ENCODE data around the gene MCM8. TPM values are rescaled to one million over a fixed set of nuclear protein-coding genes. Genes with fewer than 3 reads are reported as not detected.

Gene MCM8
- polyA plus RNA-seq, 1 donor (not counting 4 experiments of a cell fraction or from before 2014, with no cell fraction given) = 7.0 TPM

DNA sequence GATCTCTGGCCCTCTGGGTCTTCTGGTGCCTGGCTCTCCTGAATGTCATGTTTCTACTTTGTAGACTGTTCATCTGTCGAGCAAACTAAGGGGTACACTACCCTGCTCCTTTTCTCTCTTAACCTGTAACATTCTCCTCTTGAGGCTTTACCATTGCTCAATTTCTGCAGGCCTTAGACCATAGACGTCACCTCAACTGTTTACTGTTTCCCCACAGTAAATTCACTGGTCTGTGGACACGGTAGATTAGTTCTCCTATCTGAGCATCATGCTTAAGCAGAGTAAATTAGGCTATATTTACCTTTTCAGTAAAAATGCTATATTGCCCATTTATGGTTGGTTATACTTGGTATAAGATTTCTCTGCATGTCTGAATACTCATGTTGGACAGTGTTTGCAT, 40.5 kb downstream of the MCM8 start:
- Histone ChIP-seq H3K9me3 (ENCODE audit: control insufficient read depth, low read depth, low read length) (no peaks in the 10 kb centered on the region), H3K4me2 (ENCODE audit: control insufficient read depth, extremely low read depth, insufficient read depth, low read depth, low read length) (no peak overlapping the region), H3K9me1 (ENCODE audit: control insufficient read depth, extremely low read depth, insufficient read depth, low read length) (no peaks in the 10 kb centered on the region), H3K27me3 (ENCODE audit: control insufficient read depth, extremely low read depth, insufficient read depth, low read length) (no peaks in the 10 kb centered on the region), H3K27ac (ENCODE audit: control insufficient read depth, insufficient read depth, low read length) (no peak overlapping the region), H4K20me1 (ENCODE audit: control insufficient read depth, extremely low read depth, insufficient read depth, low read length) (no peaks in the 10 kb centered on the region), H3K79me2 (ENCODE audit: control insufficient read depth, insufficient read depth, low read length) (no peaks in the 10 kb centered on the region), H2AFZ (ENCODE audit: control insufficient read depth, low read length) (no peak overlapping the region), H3K36me3 (ENCODE audit: control insufficient read depth in 2 of 2, extremely low read depth in 1 of 2, insufficient read depth in 2 of 2, low read length in 2 of 2) (peaks cover 5 to 12% of the 10 kb centered on the region in 2 experiments), H3K4me1 (ENCODE audit: control insufficient read depth, extremely low read depth, insufficient read depth, low read length) (no peaks in the 10 kb centered on the region), H3K4me3 (ENCODE audit: control insufficient read depth in 2 of 3, extremely low read depth in 1 of 3, insufficient read depth in 2 of 3, low read depth in 1 of 3, low read length in 3 of 3) (no peak overlapping the region), H3K9ac (ENCODE audit: control insufficient read depth, extremely low read depth, insufficient read depth, low read length) (no peak overlapping the region)
- TF ChIP-seq, protein P1, sequence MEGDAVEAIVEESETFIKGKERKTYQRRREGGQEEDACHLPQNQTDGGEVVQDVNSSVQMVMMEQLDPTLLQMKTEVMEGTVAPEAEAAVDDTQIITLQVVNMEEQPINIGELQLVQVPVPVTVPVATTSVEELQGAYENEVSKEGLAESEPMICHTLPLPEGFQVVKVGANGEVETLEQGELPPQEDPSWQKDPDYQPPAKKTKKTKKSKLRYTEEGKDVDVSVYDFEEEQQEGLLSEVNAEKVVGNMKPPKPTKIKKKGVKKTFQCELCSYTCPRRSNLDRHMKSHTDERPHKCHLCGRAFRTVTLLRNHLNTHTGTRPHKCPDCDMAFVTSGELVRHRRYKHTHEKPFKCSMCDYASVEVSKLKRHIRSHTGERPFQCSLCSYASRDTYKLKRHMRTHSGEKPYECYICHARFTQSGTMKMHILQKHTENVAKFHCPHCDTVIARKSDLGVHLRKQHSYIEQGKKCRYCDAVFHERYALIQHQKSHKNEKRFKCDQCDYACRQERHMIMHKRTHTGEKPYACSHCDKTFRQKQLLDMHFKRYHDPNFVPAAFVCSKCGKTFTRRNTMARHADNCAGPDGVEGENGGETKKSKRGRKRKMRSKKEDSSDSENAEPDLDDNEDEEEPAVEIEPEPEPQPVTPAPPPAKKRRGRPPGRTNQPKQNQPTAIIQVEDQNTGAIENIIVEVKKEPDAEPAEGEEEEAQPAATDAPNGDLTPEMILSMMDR (optimal IDR thresholded peaks at IDR 0.05 in 1 of 3, IDR thresholded peaks at IDR 0.05 in 1 of 3, conservative IDR thresholded peaks at IDR 0.05 in 1 of 3; ENCODE audit: extremely low read depth in 1 of 3, insufficient read depth in 2 of 3, low read length in 3 of 3) = no peak
- dilution Hi-C loops (cut with MboI; ENCODE audit: extremely low pct_ligation_motif_present, low sequenced_read_pairs) = no loop called here
- FAIRE-seq = peak; percentile 20
- DNase-seq (ENCODE audit: low read depth, low spot score) = no peak

DNA sequence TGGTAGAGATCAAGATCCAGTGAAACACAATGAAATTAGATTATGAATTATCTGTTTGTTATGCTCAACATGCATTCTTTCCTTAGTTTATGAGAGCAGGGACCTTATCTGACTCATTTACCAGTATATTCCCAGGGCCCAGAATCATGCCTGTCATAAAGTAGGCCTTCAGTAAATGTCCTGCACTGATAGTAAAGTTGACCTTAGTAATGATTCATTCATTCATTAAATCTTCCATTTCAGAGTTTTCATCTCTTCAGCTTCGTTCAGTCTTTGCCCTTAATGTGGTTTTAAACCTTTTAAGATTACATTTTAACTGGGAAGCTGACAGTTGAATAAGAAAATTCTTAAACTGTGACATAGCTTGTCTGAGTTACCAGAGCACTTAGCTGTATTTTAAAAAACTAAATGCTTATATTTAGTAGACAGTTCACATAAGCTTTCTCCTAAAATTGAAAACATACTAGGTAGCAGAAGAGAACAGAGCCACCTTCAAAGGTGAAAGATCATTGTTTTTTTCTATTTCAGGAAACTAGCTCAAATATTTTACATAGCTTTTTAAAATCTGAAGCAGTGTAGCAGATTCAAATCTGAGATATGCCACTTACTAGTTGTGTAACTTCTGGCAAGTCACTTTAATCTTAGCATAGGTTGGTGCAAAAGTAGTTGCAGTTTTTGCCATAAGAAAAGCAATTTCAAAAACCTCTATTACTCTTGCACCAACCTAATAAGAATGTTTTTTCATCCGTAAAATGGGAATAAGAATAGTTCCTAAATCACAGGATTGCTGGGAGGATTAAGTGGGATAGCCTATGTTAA, 41.4 kb downstream of the MCM8 start:
- Histone ChIP-seq H2AFZ (ENCODE audit: control insufficient read depth, low read length) (no peak overlapping the region), H3K9me3 (ENCODE audit: control insufficient read depth, low read depth, low read length) (no peaks in the 10 kb centered on the region), H3K79me2 (ENCODE audit: control insufficient read depth, insufficient read depth, low read length) (no peaks in the 10 kb centered on the region), H4K20me1 (ENCODE audit: control insufficient read depth, extremely low read depth, insufficient read depth, low read length) (no peaks in the 10 kb centered on the region), H3K9me1 (ENCODE audit: control insufficient read depth, extremely low read depth, insufficient read depth, low read length) (no peaks in the 10 kb centered on the region), H3K27ac (ENCODE audit: control insufficient read depth, insufficient read depth, low read length) (no peak overlapping the region), H3K4me3 (ENCODE audit: control insufficient read depth in 2 of 3, extremely low read depth in 1 of 3, insufficient read depth in 2 of 3, low read depth in 1 of 3, low read length in 3 of 3) (no peak overlapping the region), H3K9ac (ENCODE audit: control insufficient read depth, extremely low read depth, insufficient read depth, low read length) (no peak overlapping the region), H3K27me3 (ENCODE audit: control insufficient read depth, extremely low read depth, insufficient read depth, low read length) (no peaks in the 10 kb centered on the region), H3K4me1 (ENCODE audit: control insufficient read depth, extremely low read depth, insufficient read depth, low read length) (no peaks in the 10 kb centered on the region), H3K36me3 (ENCODE audit: control insufficient read depth in 2 of 2, extremely low read depth in 1 of 2, insufficient read depth in 2 of 2, low read length in 2 of 2) (peaks cover 5 to 14% of the 10 kb centered on the region in 2 experiments), H3K4me2 (ENCODE audit: control insufficient read depth, extremely low read depth, insufficient read depth, low read depth, low read length) (no peak overlapping the region)
- no peak for TF ChIP-seq EZH2 (IDR thresholded peaks at IDR 0.05; ENCODE audit: low read length)
- TF ChIP-seq, protein P1 (optimal IDR thresholded peaks at IDR 0.05 in 1 of 3, IDR thresholded peaks at IDR 0.05 in 1 of 3, conservative IDR thresholded peaks at IDR 0.05 in 1 of 3; ENCODE audit: extremely low read depth in 1 of 3, insufficient read depth in 2 of 3, low read length in 3 of 3) = no peak
- dilution Hi-C loops (cut with MboI; ENCODE audit: extremely low pct_ligation_motif_present, low sequenced_read_pairs) = no loop called here
- no peak for FAIRE-seq
- DNase-seq (ENCODE audit: low read depth, low spot score) = no peak
